Stimulated activated CD4-positive, alpha-beta T cell treated with anti-CD3 and anti-CD28 coated beads, Interleukin-2, amount 100 ng/mL, for 48 hours (primary cell): ENCODE data around the gene NHS.
"Not testable (repeated sequence)": the region's sequence is repeated elsewhere in the genome, so short reads cannot be mapped to it uniquely, and the experiment has no call there.

ENCODE experiments used
- DNase-seq, 2 donors: peaks; one replicate each; pipeline ENCODE4 v3.0.0-alpha.2; 2020

The NHS gene

DNA sequence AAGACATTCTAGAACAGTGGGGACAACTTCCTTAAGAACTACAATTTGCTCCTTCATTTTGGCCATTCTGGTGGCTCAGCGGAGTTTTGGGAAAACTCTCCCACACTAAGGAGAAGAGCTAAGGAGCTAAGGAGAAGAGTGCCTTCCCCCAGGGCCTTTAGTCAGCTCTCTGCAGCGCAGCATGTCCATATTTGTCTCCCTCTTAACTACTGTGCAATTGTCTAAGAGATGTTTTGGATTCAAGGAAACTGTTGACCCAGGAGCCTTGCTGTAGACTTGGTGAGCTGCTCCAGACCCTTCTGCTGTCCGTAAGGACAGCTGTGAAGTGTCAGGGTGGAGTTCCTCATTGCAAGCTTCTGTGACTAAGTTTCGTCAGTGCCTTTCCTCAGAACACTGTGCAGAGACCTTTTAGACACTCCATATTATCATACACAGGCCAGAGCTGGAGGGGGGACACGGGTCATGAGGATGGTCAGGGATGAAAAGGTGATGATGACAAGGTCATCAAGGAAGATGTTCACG is 179.0 kb downstream of the NHS start:
- no peak for DNase-seq

- no peak for DNase-seq
Observed at GRCh38 chrX:17554914-17555313, 179.9 kb downstream of the NHS start.

DNA sequence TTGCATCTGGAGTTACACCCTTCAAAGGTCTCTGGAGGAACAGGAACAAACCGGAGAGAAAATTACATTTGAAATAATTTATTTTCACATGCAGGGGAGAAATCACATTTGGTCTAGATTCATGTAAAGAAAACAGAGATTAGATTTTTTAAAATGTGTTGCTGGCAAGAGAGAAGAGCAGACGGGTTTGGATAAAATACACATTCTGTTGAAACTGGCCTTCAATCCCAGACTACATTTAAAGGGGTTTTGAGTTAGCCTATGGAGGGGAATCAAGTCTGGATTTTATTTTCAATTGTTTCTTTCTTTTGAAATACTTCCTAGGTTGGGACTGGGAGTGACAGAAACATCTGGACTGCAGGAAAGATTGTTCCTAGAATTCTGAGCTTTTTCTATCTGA is 180.8 kb downstream of the NHS start:
- DNase-seq, result no peak

GRCh38 chrX:17559728-17560379 is 184.9 kb downstream of the NHS start:
- DNase-seq, result no peak

DNA sequence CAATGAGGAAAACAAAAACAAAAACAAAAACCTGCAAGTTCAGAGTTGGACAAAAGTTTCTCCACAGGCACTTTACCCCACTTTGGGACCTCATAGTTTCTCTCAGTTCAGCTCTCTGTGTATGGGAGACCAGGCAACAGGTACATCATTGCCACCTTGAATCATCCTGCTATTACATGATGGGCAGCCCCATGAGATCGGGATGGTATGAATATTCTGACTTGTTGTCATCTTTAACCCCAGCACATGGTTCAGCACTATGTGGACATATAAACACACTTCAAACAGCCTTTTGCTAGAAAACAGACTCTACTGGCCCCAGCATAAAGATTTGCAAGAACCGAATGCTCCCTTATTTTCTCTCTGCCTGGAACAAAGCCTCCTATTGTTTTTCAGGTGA is 185.4 kb downstream of the NHS start:
- DNase-seq, result no peak

DNA sequence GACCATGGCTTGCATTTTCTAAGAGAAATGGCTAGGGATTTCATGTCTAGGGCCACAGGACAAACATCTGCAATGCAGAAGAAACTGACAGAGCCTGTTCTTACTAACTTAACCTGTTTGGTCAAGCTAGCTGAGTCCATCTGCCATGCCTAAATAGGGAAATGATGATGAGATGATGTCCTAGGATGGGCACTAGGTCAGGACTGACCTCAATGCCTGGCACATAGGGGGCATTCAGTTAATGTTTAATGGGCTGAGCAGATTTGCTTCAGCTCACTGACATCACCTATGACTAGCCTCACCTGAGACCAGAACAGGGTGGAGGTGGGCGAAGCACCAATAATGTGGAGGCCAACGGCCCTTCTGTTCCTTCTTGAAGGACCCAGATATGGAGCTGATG is 188.1 kb downstream of the NHS start:
- DNase-seq, result no peak

DNA sequence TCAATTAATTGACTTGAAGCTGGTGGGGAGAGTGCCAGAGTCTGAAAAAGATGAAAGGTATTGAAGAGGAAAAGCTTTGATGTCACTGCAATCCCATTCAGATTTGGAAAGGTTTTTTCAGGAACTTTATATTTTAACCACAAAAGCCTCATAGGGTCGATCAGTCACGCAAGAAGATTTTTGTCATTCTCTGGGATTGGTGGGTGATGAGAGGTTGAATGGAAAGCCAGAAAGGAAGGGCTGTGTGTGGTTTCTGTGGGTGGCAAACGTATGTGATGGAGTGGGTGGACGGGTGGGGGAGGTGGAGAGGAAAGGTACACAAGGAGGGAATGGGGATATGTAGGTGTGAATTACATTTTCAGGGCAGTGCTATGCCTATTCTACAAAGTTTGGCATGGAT is 188.5 kb downstream of the NHS start:
- DNase-seq, result no peak

DNA sequence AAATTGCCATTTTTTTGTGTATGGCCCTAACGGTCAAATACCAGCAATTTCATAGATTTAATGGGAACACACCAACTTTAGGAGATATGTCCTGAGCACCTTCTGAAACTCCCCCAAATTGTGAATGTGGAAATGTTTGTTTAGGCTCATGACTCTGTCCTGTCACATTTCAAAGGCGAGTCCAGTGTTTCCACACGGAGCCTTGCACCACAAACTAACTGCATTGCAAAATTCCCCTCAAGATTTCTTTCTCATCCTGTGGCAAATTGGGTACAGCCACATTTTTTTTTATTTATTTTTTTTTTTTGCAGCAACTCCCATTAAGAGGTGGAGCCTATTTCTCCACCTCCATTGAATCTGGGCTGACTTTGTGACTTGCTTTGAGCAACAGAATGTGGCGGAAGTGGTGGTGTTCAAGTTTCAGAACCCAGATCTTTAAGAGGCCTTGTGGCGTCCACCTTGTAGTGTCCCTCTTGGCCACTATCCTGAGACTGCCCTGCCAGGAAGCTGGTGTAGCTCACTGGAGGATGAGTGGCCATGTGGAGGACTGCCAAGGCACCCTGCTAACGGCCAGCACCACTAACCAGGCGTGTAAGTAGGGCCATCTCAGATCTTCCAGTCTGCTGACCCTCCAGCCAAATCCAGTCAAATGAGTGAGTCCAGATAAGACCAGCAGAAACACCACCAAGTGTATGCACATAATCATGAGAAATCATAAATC is 189.8 kb downstream of the NHS start:
- no peak for DNase-seq

GRCh38 chrX:17566740-17567139 is 191.7 kb downstream of the NHS start:
- DNase-seq, result no peak

- DNase-seq, result no peak
Observed at GRCh38 chrX:17567187-17567586, 192.2 kb downstream of the NHS start.

DNA sequence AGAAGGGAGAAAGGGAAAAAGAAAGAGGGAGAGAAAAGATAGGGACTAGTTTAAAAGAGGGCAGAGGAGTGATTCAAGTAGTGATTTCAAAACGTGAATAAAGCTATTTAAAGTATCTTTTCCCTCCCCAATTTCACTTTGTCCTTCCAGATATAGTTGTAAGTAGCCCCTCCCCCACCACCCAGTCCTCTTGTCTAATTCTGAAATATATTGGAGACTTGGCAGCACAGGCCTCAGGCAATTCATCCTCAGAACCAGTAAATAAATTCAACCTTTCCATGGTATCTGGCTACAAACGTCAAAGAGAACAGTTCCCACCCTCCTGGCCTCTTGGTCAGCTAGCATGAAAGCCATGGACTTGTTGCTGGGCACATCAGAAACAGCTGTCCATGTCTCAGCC is 192.8 kb downstream of the NHS start:
- no peak for DNase-seq

- DNase-seq, result not testable (repeated sequence)
Observed at GRCh38 chrX:17568804-17569203, 193.8 kb downstream of the NHS start.

- no peak for DNase-seq
Observed at GRCh38 chrX:17579026-17579425, 204.0 kb downstream of the NHS start.

DNA sequence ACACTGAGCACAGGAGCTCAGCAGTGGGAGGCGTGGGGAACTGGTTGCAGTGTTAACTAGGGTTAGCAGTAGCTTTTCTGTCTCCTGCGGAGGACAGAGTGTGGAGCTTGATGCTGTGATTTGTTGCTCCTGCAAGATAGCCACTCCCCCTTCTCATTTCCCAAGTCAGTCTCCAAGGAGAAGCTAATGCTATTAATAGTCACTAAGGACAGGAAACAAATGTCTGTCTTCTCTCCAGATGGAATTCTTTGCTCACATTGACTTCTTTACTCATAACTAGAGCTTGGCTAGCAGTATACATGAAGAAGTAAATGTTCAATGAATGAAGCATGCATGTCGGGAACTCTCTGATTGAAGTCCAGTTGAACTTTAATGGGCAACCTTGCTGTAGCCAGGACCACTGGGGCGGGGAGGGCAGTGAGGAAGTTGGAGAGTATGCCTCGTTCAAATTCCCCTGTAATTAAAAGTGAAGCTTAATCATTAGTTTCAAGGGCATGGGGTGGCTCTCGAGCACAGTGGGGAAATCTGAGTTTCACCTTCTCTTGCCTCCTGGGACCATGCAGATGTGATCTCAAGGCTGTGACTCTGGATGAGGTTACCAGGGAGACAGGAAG is 205.6 kb downstream of the NHS start:
- DNase-seq, result no peak

GRCh38 chrX:17581641-17582040 is 206.6 kb downstream of the NHS start:
- DNase-seq, result no peak

- DNase-seq, result no peak
Observed at GRCh38 chrX:17584248-17584681, 209.3 kb downstream of the NHS start.

- DNase-seq, result no peak
Observed at GRCh38 chrX:17585006-17585405, 210.0 kb downstream of the NHS start.

DNA sequence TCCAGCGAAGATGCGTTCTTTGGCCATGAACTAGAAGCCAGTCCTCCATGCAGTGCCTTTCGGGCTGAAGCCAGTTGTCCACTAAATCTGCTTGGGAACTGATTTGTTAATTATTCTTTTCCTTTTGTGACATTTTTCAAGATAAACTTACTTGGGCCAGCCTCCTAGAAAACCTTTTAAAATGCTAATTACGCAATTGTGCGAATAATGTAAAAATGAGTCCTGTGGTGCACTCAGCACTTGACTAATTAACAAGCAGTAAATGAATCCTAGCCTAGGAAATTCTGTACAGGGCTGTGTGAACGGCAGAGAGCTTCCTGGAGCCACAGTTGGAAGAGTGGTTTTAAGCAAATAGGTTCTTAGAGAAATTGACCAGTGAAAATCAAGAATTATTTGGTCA is 212.4 kb downstream of the NHS start:
- no peak for DNase-seq

GRCh38 chrX:17588303-17588702 is 213.3 kb downstream of the NHS start:
- DNase-seq, result no peak

- DNase-seq, result peak; percentile 4 to 21
Observed at GRCh38 chrX:17590892-17591740, 216.1 kb downstream of the NHS start.

DNA sequence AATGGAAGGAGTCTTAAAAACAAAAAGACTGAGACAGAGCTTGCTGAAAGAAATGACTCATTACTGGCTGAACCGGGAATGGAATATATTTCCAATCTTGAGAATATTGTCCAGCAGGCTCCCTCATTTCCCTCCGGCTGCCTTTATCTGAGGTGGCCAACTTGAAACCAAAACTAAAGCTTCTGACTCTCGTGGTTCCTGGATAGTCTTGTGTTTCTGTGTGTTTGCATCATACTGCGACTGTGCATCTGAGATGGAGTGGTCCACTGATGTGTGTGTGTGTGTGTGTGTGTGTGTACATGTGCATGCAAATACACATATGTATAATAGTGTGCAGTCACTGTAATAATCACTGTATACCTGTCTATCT is 216.7 kb downstream of the NHS start:
- no peak for DNase-seq

GRCh38 chrX:17592117-17592516 is 217.1 kb downstream of the NHS start:
- no peak for DNase-seq

- no peak for DNase-seq
Observed at GRCh38 chrX:17594693-17595092, 219.7 kb downstream of the NHS start.
